ENCODE data around the gene IGFBP7. TPM values are rescaled to one million over a fixed set of nuclear protein-coding genes. Genes with fewer than 3 reads are reported as not detected.

IGFBP7 gene
- polyA plus RNA-seq, 1 donor from 2014 or later, result not detected

Other genes with a start within 250 kb of the IGFBP7 start
- 114 TPM for gene REST, start 202.5 kb downstream of the IGFBP7 start, polyA plus RNA-seq
- gene NOA1, start 132.8 kb downstream of the IGFBP7 start, polyA plus RNA-seq, result 21.2 TPM
- 39.8 TPM for gene POLR2B, start 131.5 kb downstream of the IGFBP7 start, polyA plus RNA-seq